Measurements from ENCODE around the gene GTF3C2. TPM values are rescaled to one million over a fixed set of nuclear protein-coding genes. Genes with fewer than 3 reads are reported as not detected.

The GTF3C2 gene
- total RNA-seq, 1 experiment from 2014 or later: 109 TPM

- Histone ChIP-seq H3K14ac (ENCODE audit: insufficient read depth, low read length) (no peak overlapping the region), H4K5ac (ENCODE audit: insufficient read length, low read depth, low read length) (no peak overlapping the region), H3K27me3 (ENCODE audit: insufficient read depth, low read length) (no peaks in the 10 kb centered on the region), H4K91ac (ENCODE audit: insufficient read length, low read depth, low read length) (no peak overlapping the region), H3K79me1 (ENCODE audit: insufficient read depth, low read depth, low read length, poor library complexity, severe bottlenecking) (no peaks in the 10 kb centered on the region), H3K79me2 (ENCODE audit: insufficient read depth, low read length) (no peaks in the 10 kb centered on the region), H2BK5ac (ENCODE audit: insufficient read length, low read length) (no peak overlapping the region), H2AK5ac (ENCODE audit: insufficient read length, low read length) (no peak overlapping the region), H2BK20ac (ENCODE audit: low read depth, low read length, poor library complexity, severe bottlenecking) (no peak overlapping the region), H2AFZ (ENCODE audit: low read length) (no peak overlapping the region), H3K23ac (ENCODE audit: insufficient read length, low read depth, low read length) (no peak overlapping the region), H3K23me2 (ENCODE audit: insufficient read length, low read depth, low read length, poor library complexity, severe bottlenecking) (peaks cover 6% of the 10 kb centered on the region), H3K9ac (ENCODE audit: extremely low read depth, insufficient read length, low read length) (no peak overlapping the region), H4K20me1 (ENCODE audit: control insufficient read depth, insufficient read depth, insufficient read length) (no peaks in the 10 kb centered on the region), H4K8ac (replicated peaks; ENCODE audit: insufficient read length, low read depth, low read length) (no peak overlapping the region), H3K4me1 (ENCODE audit: insufficient read depth, low read length) (peaks cover 13% of the 10 kb centered on the region; the same call in 1 of the 2 replicates), H3K27ac (ENCODE audit: insufficient read length, low read depth, low read length) (no peak overlapping the region), H2BK12ac (ENCODE audit: insufficient read length, low read depth, low read length) (no peak overlapping the region), H3K4ac (ENCODE audit: low read depth, low read length) (no peak overlapping the region), H3T11ph (ENCODE audit: low read length) (no peak overlapping the region), H3K18ac (ENCODE audit: insufficient read length, low read depth, low read length) (no peak overlapping the region), H2BK120ac (ENCODE audit: low read depth, low read length, poor library complexity, severe bottlenecking) (no peak overlapping the region), H3K4me2 (ENCODE audit: insufficient read depth, insufficient read length, low read length) (no peak overlapping the region), H3K56ac (ENCODE audit: insufficient read length, low read depth, low read length) (no peak overlapping the region), H3K9me3 (ENCODE audit: control insufficient read depth, low read depth, low read length) (no peaks in the 10 kb centered on the region), H2BK15ac (ENCODE audit: low read depth, low read length) (no peak overlapping the region)
- DNase-seq: no peak
- no peak for TF ChIP-seq CTCF (conservative IDR thresholded peaks at IDR 0.05)
- Mint-ChIP-seq H3K4me3 (no peak overlapping the region), H3K27me3 (ENCODE audit: low read depth) (peaks cover 23% of the 10 kb centered on the region), H3K4me1 (peaks cover 58 to 60% of the 10 kb centered on the region in 2 experiments), H3K27ac (no peak overlapping the region), H3K36me3 (ENCODE audit: insufficient read depth in 1 of 3, low read depth in 3 of 3) (no peaks in the 10 kb centered on the region), H3K9me3 (no peaks in the 10 kb centered on the region)
- WGBS (ENCODE audit: extremely low coverage, insufficient read length, low lambda C conversion rate): no CpG with 5 or more reads among the region's 6 CpGs
Observed at GRCh38 chr2:27285481-27285880, 71.1 kb downstream of the GTF3C2 start.
